Ectodermal cell (in vitro differentiated cells): ENCODE measurements around the gene RASA4. TPM values are rescaled to one million over a fixed set of nuclear protein-coding genes. Genes with fewer than 3 reads are reported as not detected.
"Not testable (repeated sequence)": the region's sequence is repeated elsewhere in the genome, so short reads cannot be mapped to it uniquely, and the experiment has no call there.

ENCODE experiments used
- H3K27ac ChIP-seq: 2 replicates; pipeline ENCODE4 v1.7.0; 2013; ENCODE audit warnings: mild to moderate bottlenecking, low read depth, low read length; ENCODE audit not compliant: insufficient read depth, poor library complexity, severe bottlenecking
- H3K27me3 ChIP-seq: 2 replicates; pipeline ENCODE4 v1.7.0; 2013; ENCODE audit warnings: mild to moderate bottlenecking, low read length; ENCODE audit not compliant: insufficient read depth, control insufficient read depth, poor library complexity, severe bottlenecking
- H3K36me3 ChIP-seq: one replicate; pipeline ENCODE4 v1.7.0; 2013; ENCODE audit warnings: low read length; ENCODE audit not compliant: control insufficient read depth, insufficient read depth
- H3K4me1 ChIP-seq: one replicate; pipeline ENCODE4 v1.7.0; 2013; ENCODE audit warnings: low read length; ENCODE audit not compliant: control insufficient read depth, insufficient read depth
- H3K4me3 ChIP-seq: 2 replicates; pipeline ENCODE4 v1.7.0; 2013; ENCODE audit warnings: low read depth, low read length, control low read depth; ENCODE audit not compliant: insufficient read depth
- H3K9me3 ChIP-seq: 2 replicates; pipeline ENCODE4 v1.7.0; 2013; ENCODE audit warnings: mild to moderate bottlenecking, low read length, moderate library complexity; ENCODE audit not compliant: control insufficient read depth
- WGBS, 2 experiments: methylation state at CpG; one replicate each; pipeline ENCODE4 v1.1.7; 2013; ENCODE audit warnings: missing lambda C conversion rate in 2 of 2; 5-methylcytosine and 5-hydroxymethylcytosine counted together
- polyA plus RNA-seq, 4 experiments: library from polyadenylated mRNA; stranded (reverse); fragments of 50-300 nt; gene quantifications; one replicate each; pipeline ENCODE4 v1.2.3, GENCODE V29; 2013

RASA4 gene
- 53.7 TPM for polyA plus RNA-seq (2013, experiment 1 of 4)
- 54.4 TPM for polyA plus RNA-seq (2013, experiment 2 of 4)
- polyA plus RNA-seq (2013, experiment 3 of 4), result 42.9 TPM
- polyA plus RNA-seq (2013, experiment 4 of 4), result 48.2 TPM

GRCh38 chr7:102616507-102617125, at the start of gene RASA4:
RASA4 (minus strand) TSS chr7:102616756; CDS start chr7:102616689, 67 bp downstream.
- not testable (repeated sequence) for H3K4me1 ChIP-seq, H3K36me3 ChIP-seq, H3K27me3 ChIP-seq, H3K27ac ChIP-seq, H3K9me3 ChIP-seq
- H3K4me3 ChIP-seq, result peak within 1 kb of the TSS; percentile 37
- 0 to 2% methylated on average over 14 to 18 of the region's 62 CpGs for WGBS, 2 experiments

- H3K36me3 ChIP-seq, result not testable (repeated sequence)
Measured at GRCh38 chr7:102664765-102665164, 48.2 kb upstream of the RASA4 start.

GRCh38 chr7:102649924-102650323, 33.4 kb upstream of the RASA4 start, which contains the start of gene SPDYE2B:
SPDYE2B (plus strand) TSS chr7:102650319; CDS start chr7:102652349, 2,030 bp downstream.
- not testable (repeated sequence) for H3K27ac ChIP-seq, H3K27me3 ChIP-seq, H3K4me1 ChIP-seq, H3K36me3 ChIP-seq, H3K4me3 ChIP-seq, H3K9me3 ChIP-seq
- no CpG with 5 or more reads among the region's 4 CpGs for WGBS, 2 experiments

More at GRCh38 chr7:102664765-102665164, 48.2 kb upstream of the RASA4 start:
- WGBS, 2 experiments, result 100% methylated on average over 2 of the region's 11 CpGs
- H3K9me3 ChIP-seq, H3K4me3 ChIP-seq, H3K27ac ChIP-seq, H3K27me3 ChIP-seq, H3K4me1 ChIP-seq: not testable (repeated sequence)

- not testable (repeated sequence) for H3K27ac ChIP-seq, H3K36me3 ChIP-seq, H3K27me3 ChIP-seq, H3K9me3 ChIP-seq, H3K4me1 ChIP-seq, H3K4me3 ChIP-seq
- 95 to 96% methylated on average over 5 of the region's 7 CpGs for WGBS, 2 experiments
Measured at GRCh38 chr7:102647813-102648212, 31.3 kb upstream of the RASA4 start.

GRCh38 chr7:102643404-102643803, 26.8 kb upstream of the RASA4 start:
- no CpG with 5 or more reads among the region's 1 CpG for WGBS, 2 experiments
- H3K4me3 ChIP-seq, H3K27ac ChIP-seq, H3K9me3 ChIP-seq, H3K36me3 ChIP-seq, H3K4me1 ChIP-seq, H3K27me3 ChIP-seq: not testable (repeated sequence)

GRCh38 chr7:102642691-102643090, 26.1 kb upstream of the RASA4 start, which contains the start of gene UPK3BL1:
UPK3BL1 (minus strand) TSS chr7:102642791; CDS start chr7:102642741, 50 bp downstream.
- H3K27ac ChIP-seq, H3K36me3 ChIP-seq, H3K4me1 ChIP-seq, H3K4me3 ChIP-seq, H3K9me3 ChIP-seq, H3K27me3 ChIP-seq: not testable (repeated sequence)
- no CpG with 5 or more reads among the region's 9 CpGs for WGBS, 2 experiments

GRCh38 chr7:102638848-102639247, 22.3 kb upstream of the RASA4 start:
- not testable (repeated sequence) for H3K27me3 ChIP-seq, H3K9me3 ChIP-seq, H3K27ac ChIP-seq, H3K4me3 ChIP-seq, H3K4me1 ChIP-seq, H3K36me3 ChIP-seq
- WGBS, 2 experiments, result 84 to 93% methylated on average over 5 to 6 of the region's 11 CpGs

GRCh38 chr7:102636956-102637355, 20.4 kb upstream of the RASA4 start:
- H3K9me3 ChIP-seq, H3K4me1 ChIP-seq, H3K36me3 ChIP-seq, H3K27me3 ChIP-seq, H3K4me3 ChIP-seq, H3K27ac ChIP-seq: not testable (repeated sequence)
- 90 to 91% methylated on average over 8 of the region's 13 CpGs for WGBS, 2 experiments

- not testable (repeated sequence) for H3K36me3 ChIP-seq, H3K4me1 ChIP-seq, H3K27me3 ChIP-seq, H3K9me3 ChIP-seq, H3K4me3 ChIP-seq, H3K27ac ChIP-seq
- no CpG with 5 or more reads among the region's 5 CpGs for WGBS, 2 experiments
Measured at GRCh38 chr7:102635354-102635753, 18.8 kb upstream of the RASA4 start.

- 84 to 87% methylated on average over 2 of the region's 6 CpGs for WGBS, 2 experiments
- not testable (repeated sequence) for H3K9me3 ChIP-seq
Measured at GRCh38 chr7:102634299-102634698, 17.7 kb upstream of the RASA4 start.

GRCh38 chr7:102630622-102631021, 14.1 kb upstream of the RASA4 start:
- not testable (repeated sequence) for H3K4me3 ChIP-seq, H3K9me3 ChIP-seq, H3K36me3 ChIP-seq, H3K27ac ChIP-seq, H3K4me1 ChIP-seq, H3K27me3 ChIP-seq
- WGBS, 2 experiments, result 90 to 93% methylated on average over 3 of the region's 9 CpGs

More at GRCh38 chr7:102634299-102634698, 17.7 kb upstream of the RASA4 start:
- H3K36me3 ChIP-seq, H3K27ac ChIP-seq, H3K4me3 ChIP-seq, H3K27me3 ChIP-seq, H3K4me1 ChIP-seq: not testable (repeated sequence)
